Mucosa of gallbladder (tissue), 1 donor: ENCODE data around the gene PM20D2. TPM values are rescaled to one million over a fixed set of nuclear protein-coding genes. Genes with fewer than 3 reads are reported as not detected.

Experiments used
- DNase-seq: peaks from one replicate; pipeline ENCODE4 v3.0.0-alpha.2; 2020; ENCODE audit warnings: low spot score
- total RNA-seq: library from RNA; stranded (reverse); gene quantifications from one replicate; pipeline ENCODE4 v1.2.1, GENCODE V29; 2021
- donor health status: DM: no; HTN: no; CAD: no.

The PM20D2 gene
- total RNA-seq, 1 donor from 2014 or later, result 17.3 TPM

- no peak for DNase-seq
These were observed 54.9 kb downstream of the PM20D2 start for GRCh38 chr6:89200706-89201215.

GRCh38 chr6:89204096-89204495 is 58.2 kb downstream of the PM20D2 start:
- DNase-seq, result no peak

DNA sequence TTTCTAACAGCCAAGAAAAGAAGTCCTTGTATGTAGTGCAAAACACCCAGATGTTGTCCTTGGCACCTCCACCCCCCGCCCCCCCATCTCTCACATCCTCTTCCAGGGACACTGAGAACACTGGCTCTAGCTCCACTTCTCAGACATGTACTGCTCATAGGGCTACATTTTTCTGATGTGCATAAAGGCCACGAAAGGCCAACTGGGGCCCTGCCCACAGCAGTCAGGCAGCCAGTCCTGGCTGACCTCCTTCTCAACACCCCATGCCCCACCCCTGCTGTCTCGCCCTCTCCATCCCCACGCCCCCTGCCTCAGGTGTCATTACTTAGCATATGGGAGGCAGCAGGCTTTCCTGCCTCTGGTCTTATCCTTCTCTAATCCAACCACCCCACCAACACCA is 60.0 kb downstream of the PM20D2 start:
- no peak for DNase-seq

DNA sequence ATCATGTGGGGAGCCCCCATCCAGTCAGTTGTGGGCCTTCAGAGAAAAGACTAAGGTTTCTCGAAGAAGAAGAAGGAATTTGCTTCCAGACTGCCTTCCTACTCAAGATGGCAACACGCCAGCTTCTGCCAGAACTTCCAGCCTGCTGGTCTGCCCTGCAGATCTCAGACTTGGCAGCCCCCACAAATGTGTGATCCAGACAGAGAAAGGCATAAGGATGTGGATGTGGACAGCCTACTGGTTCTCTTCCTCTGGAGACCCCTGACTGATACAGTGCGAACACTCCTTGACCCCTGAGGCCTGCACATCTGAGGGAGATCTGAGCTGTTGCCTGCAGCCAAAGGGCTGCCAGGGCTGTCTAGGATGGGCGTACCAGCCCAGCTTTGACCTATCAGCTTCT is 62.7 kb downstream of the PM20D2 start:
- no peak for DNase-seq

GRCh38 chr6:89209457-89209856 is 63.6 kb downstream of the PM20D2 start:
- no peak for DNase-seq

DNA sequence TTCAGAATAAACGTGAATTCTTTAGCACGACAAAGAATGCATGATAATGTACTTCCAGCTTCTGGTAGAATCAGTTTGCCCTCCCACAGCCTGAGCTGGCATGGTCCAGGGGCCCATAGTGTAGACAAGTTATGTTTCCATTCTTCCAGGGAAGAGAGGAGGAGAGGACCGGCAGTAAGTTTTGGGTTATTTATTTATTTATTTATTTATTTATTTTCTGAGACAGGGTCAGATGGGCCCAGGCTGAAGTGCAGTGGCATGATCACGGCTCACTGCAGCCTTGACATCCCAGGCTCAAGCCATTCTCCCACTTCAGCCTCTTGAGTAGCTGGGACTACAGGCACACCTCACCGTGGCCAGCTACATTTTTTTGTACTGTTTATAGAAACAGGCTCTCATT is 66.6 kb downstream of the PM20D2 start:
- no peak for DNase-seq

DNA sequence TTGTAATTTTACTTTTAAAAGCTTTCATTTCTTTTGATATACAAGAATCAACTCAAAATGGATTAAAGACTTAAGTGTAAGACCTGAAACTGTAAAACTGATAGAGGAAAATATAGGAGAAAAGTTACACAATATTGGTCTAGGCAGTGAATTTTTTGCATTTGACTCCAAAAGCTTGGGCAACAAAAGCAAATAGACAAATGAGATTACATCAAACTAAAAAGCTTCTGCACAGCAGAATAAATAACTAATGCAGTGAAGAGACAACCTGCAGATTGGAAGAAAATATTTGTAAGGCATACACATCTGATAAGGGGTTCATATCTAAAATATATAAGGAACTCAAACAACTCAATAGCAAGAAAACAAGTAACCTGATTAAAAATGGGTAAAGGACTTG is 68.3 kb downstream of the PM20D2 start:
- no peak for DNase-seq

Other genes starting within 250 kb of the PM20D2 start
- 9.1 TPM for gene RNGTT, start 182.4 kb upstream of the PM20D2 start, total RNA-seq
- gene PNRC1, start 65.3 kb upstream of the PM20D2 start, total RNA-seq, result 244 TPM
- gene SRSF12, start 28.0 kb upstream of the PM20D2 start, total RNA-seq, result 2.2 TPM
- not detected for gene GABRR1, start 71.3 kb downstream of the PM20D2 start, total RNA-seq
- 0.92 TPM for gene GABRR2, start 169.2 kb downstream of the PM20D2 start, total RNA-seq
- gene UBE2J1, start 206.7 kb downstream of the PM20D2 start, total RNA-seq, result 32.5 TPM